ENCODE measurements around the gene MARCO.
"Not testable (repeated sequence)": the region's sequence is repeated elsewhere in the genome, so short reads cannot be mapped to it uniquely, and the experiment has no call there.

The MARCO gene

DNA sequence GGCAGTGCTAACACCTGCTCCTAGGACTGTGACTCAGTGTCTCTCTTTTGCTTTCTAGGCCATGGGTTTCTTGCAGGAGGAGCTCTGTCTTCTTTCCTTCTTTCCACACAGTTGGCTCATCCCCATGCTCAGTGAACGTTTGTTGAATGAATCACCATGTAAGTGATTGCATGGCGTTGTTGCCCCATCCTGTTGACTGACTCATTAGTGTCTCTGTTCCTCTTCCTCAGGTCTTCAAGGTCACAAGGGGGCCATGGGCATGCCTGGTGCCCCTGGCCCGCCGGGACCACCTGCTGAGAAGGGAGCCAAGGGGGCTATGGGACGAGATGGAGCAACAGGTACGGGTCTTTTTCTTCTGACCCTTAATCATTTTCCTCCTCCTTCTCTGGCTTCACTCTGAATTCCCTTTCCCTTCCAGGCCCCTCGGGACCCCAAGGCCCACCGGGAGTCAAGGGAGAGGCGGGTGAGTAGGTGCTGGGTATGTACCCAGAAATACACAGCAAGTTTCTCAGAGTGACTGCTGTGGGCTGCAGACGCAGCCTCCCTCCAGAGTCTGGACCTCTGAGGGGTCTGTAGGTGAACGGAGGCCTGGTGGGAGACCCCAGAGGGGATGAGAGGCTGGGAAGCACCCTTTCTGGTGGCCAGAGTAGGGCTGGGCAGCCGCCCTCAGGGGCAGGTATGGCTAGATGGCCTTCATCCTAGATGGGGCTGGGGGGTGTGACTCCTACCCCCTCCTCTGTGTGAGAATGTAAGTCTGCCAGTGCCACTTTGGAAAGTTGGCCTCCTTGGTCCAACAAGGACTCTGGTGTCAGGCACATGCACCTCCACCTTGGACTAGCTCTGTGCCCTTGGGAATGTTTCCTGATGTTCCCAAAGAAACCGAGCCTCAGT lies 32.4 kb downstream of the MARCO start:
- no peak for DNase-seq (ENCODE audit: low spot score)

GRCh38 chr2:118975133-118975532 lies 33.1 kb downstream of the MARCO start:
- DNase-seq (ENCODE audit: low spot score): no peak

- DNase-seq (ENCODE audit: low spot score): no peak
These were observed 36.1 kb downstream of the MARCO start for GRCh38 chr2:118978064-118978463.

DNA sequence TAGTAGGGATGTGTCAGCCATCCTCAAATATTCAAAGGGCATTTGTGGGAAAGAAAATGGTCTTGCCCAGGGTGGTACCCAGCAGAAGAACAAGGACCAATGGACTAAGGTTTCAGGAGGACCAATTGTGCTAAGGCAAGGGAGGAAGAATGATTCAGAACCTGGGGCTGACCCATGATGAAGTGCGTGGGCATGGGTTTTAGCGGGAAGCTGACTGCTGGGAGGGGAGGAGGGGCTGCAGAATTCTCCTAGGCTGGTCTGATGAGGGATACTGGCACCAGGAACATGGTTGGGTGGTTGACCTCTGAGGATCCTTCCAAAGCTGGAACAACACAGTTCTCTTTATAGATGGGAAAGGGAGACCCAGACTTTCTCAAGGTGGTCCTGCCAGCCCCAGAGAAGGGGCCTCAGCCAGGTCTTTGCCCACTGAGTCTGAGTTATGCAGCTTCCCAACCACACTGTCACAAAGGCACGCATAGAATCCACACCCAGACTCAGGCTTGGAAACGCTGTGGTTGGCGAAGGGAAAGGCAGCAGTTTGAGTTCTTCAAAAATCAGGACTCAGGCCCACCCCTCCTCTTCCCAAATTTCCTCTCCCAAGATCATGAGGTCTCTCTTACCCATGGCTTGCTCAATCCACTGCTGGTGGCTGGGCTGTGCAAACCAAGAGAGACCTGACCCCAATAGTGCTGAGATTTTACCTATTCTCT lies 37.3 kb downstream of the MARCO start:
- DNase-seq (ENCODE audit: low spot score): no peak

GRCh38 chr2:118980022-118980421 lies 38.0 kb downstream of the MARCO start:
- no peak for DNase-seq (ENCODE audit: low spot score)

GRCh38 chr2:118980573-118980972 lies 38.6 kb downstream of the MARCO start:
- no peak for DNase-seq (ENCODE audit: low spot score)

- DNase-seq (ENCODE audit: low spot score): no peak
These were observed 39.6 kb downstream of the MARCO start for GRCh38 chr2:118981632-118982031.

- DNase-seq (ENCODE audit: low spot score): no peak
These were observed 40.0 kb downstream of the MARCO start for GRCh38 chr2:118982039-118982438.

- no peak for DNase-seq (ENCODE audit: low spot score)
These were observed 41.1 kb downstream of the MARCO start for GRCh38 chr2:118983133-118983532.

DNA sequence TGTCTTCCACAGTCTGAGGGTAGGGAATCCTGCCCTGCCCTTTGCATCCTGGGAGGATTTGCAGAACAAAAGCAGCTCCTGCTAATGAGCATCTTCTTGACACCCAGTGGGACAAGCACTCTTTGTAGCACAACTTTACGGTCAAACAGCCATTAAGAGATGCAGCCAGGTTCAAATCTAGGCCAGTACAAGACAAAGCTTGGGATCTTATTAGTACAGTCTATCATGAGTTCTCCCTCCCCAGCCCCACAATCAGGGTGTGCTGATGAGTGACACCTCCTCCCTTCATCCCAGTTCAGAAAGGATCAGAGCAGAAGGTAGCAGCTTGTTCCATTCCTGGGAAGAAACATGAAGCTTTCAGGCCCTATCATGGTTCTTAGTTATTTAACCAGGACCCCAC lies 41.9 kb downstream of the MARCO start:
- DNase-seq (ENCODE audit: low spot score): no peak

DNA sequence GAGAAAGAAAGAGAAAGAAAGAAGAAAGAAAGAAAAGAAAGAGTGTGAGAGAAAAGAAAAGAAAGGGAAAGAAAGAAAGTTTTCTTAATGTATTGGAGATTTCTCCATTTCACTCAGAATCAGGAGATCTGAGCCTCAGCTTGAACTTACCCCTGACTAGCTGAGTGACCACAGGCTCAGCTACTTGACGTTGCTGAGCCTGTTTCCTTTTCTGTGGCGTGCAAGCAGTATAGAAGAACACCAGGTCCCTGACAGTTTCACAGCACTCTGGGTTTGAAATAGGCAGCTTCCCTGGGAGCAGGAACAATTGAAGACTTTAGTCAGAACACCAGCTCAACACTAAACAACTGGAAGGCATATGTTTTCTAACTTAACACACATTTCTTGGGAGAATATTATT lies 44.7 kb downstream of the MARCO start:
- DNase-seq (ENCODE audit: low spot score): no peak

- no peak for DNase-seq (ENCODE audit: low spot score)
These were observed 45.9 kb downstream of the MARCO start for GRCh38 chr2:118987886-118988285.

DNA sequence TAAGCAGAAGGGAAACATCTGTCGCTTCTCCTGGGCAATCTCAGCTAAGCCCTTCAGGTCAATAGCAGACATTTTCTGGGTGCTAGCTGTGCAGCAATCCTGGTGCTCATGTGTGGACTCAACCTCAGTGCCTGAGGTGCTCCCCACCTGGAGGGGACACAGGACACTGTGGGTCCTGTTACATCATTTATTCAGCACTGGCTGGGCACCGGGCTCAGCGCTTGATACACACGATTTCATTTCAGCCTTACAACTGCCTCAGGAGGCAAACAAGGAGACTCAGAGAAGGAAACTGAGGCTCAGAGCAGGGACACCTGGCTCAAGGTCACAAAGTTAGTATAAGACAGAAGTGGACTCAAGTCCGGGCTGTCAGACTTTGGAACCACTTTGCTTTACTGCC lies 46.7 kb downstream of the MARCO start:
- no peak for DNase-seq (ENCODE audit: low spot score)

DNA sequence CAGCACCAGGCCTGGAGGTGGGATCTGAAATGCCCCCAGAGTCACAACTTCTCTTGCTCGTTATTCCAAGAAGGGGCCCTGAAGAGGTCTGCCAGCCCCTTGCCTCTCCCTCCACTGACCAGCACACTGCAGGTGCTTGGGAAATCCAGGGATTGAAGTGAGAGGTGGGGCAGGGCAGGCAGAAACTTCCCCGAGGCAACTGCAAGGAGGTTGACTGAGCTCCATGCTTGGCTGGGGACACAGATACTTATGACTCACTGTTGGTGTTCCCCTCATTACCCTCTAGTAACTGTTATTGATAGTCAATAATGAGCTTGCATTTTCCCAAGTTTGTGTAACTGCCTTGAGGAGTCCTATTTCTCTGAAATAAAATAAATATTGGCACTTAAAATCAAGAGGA lies 47.5 kb downstream of the MARCO start:
- no peak for DNase-seq (ENCODE audit: low spot score)

DNA sequence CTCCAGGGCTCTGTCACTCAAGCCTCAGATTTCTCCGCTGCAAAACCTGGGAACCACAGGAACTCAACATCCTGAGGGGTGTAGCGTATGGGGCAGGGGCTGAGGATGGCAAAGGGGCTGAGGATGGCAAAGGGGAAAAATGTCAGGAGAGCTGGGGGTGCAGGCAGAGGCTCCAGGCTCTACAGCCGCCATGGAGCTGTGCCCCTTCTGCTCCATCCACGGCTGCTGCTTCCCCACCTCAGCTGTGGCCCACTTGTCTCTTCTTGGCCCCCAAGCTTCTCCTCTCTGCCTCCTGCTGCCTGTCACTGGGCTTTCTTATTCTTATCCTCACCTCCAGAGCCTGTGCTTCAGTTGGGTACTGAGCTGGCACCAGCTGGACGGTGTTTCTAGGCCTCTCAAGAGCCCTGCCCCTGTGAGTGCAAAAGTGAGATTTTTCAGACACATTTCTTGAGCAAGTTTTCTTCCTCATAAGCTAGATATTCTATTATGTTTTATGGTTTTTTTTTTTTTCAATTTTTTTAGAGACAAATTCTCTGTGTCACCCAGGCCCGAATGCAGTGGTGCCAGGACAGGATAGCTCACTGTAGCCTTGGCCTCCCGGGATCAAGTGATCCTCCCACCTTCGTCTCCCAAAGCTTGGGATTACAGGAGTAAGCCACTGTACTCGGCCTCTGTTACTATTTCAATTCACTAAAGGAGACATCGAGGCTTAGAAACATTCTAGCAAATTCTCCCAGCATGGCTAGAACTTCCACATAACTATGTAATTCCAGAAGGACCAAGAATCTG lies 49.0 kb downstream of the MARCO start:
- DNase-seq (ENCODE audit: low spot score): no peak

DNA sequence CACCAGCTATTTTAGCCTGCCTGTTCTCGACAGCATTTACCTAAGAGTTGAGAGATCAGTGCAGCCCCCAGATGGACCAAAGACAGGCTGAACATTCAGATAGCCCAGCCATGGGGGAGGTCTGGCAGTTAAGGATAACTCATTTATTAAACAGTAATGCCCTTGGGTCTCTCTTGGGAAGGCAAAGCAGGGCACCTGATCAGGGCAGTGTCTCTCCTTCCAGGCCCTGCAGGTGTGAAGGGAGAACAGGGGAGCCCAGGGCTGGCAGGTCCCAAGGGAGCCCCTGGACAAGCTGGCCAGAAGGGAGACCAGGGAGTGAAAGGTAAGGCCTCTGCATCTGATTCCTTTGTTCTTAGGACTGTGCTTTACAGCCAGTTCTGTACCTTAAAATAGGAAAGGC lies 49.6 kb downstream of the MARCO start:
- DNase-seq (ENCODE audit: low spot score): no peak

DNA sequence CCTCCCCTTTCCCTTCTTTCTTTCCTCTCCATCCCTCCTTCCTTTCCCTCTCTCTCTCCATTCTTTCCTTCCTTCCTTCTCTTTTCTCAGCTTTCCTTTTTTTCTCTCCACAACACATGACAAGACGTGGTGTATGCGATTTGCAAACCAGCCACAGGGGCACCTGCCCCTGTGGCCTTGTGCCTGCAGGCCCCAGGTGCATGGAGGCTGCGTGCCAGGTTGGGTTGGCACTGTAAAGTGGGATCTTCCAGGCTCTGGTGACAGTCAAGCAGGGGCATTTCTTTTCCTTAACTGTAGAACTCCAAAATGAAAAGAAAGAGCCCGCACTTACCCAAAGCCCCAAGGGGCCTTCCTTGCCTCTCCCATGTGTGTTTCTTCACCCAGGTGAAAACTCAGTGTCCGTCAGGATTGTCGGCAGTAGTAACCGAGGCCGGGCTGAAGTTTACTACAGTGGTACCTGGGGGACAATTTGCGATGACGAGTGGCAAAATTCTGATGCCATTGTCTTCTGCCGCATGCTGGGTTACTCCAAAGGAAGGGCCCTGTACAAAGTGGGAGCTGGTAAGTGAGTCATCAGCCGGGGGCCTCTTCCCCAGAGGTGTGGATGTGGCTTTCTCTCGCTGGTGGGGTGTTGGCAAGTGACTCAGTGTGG lies 50.9 kb downstream of the MARCO start:
- no peak for DNase-seq (ENCODE audit: low spot score)

- DNase-seq (ENCODE audit: low spot score): no peak
These were observed 51.4 kb downstream of the MARCO start for GRCh38 chr2:118993392-118993752.

DNA sequence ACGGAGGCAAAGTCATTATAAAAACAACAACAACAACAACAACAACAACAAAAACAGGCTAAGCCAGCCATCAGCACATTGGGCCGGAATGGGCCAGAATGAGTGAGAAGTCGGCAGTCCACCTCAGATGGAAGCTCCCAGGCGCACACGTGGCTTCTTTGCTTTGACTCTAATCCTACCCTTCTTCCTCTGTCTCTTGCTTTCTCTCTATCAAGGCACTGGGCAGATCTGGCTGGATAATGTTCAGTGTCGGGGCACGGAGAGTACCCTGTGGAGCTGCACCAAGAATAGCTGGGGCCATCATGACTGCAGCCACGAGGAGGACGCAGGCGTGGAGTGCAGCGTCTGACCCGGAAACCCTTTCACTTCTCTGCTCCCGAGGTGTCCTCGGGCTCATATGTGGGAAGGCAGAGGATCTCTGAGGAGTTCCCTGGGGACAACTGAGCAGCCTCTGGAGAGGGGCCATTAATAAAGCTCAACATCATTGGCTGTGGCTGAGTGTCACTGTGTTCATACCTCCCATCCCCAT lies 52.2 kb downstream of the MARCO start:
- DNase-seq (ENCODE audit: low spot score): no peak

DNA sequence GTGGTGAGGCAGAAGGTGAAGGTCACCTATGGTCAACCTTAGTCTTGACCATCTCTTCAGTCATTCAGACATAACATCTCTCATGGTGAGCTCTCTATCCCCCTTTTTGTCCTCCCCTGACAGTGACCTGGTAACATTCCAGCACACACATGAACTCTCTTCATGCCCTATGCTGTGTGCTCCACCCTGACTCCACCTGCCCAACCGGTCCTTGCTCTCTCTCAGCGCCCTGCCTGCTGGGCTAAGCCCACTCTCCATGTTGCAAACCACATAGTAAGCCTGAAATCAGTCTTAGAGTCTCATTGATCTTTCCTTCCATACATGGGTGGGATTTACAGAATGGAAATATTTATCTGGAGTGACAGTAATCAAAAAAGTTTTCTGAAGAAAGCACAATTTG lies 52.8 kb downstream of the MARCO start:
- DNase-seq (ENCODE audit: low spot score): no peak

DNA sequence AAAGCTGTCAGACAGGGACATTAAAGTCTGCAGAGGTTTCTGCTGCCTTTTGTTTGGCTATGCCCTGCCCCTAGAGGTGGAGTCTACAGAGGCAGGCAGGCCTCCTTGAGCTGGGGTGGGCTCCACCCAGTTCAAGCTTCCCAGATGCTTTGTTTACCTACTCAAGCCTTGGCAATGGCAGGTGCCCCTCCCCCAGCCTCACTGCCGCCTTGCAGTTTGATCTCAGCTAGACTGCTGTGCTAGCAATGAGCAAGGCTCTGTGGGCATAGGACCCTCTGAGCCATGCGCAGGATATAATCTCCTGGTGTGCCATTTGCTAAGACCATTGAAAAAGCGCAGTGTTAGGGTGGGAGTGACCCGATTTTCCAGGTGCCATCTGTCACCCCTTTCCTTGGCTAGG lies 61.9 kb downstream of the MARCO start:
- DNase-seq (ENCODE audit: low spot score): not testable (repeated sequence)

- DNase-seq (ENCODE audit: low spot score): no peak
These were observed 62.6 kb downstream of the MARCO start for GRCh38 chr2:119004602-119005001.

All from iPS-NIHi11 (cell line).